Measurements from ENCODE around the gene UCK1.

- TF ChIP-seq CTCF (IDR thresholded peaks at IDR 0.05) = no peak
- no peak for TF ChIP-seq POLR2A (IDR thresholded peaks at IDR 0.05)
Observed at GRCh38 chr9:131476777-131477345, 54.2 kb downstream of the UCK1 start.
